ENCODE data around the gene BCKDHA.
"Not testable (repeated sequence)": the region's sequence is repeated elsewhere in the genome, so short reads cannot be mapped to it uniquely, and the experiment has no call there.

BCKDHA gene

GRCh38 chr19:41425174-41426115 lies 27.8 kb downstream of the BCKDHA start:
- DNase-seq (ENCODE audit: low read depth, low spot score) = no peak

- DNase-seq (ENCODE audit: low read depth, low spot score) = no peak
Observed at GRCh38 chr19:41426116-41426841, 28.7 kb downstream of the BCKDHA start.

DNA sequence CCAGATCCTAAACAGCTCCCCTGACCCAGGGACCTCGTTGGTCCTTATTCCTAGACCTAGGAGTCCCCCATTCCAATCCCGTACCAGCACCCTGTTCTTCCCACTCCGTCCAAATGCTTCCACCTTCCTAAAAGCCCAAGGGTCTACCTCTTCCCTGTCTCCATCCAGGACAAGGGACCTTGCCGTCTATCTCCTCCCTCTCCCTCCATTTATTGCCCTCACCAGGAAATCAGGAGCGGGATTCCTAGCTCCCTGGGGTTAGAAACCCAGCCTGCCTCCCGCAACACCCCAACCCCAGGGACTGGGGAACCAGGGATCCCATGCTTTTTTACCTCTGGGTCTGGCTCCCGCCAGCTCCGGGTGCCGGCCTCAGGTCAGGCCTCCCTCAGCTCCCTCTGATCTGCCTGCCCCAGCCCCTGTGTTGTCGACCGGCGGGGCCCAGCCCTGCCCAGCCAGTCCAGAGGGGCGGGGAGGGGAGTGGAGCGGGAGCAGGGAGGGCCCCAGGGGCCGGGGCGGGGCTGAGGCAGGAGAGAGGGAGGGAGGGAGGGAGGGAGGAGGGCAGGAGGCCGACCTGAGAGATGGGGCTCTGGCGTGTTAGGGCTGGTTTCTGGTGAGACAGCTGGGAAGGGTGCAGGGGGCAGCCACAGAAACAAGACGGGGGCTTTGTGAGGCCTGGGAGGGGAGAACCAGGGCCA lies 29.5 kb downstream of the BCKDHA start, which contains the start of gene B3GNT8:
B3GNT8 (minus strand) TSS at position 423 of the 695 bp plus-strand sequence. CDS start 596 bp downstream, outside the sequence.
- DNase-seq (ENCODE audit: low read depth, low spot score) = peak; percentile 91

GRCh38 chr19:41427647-41428480 lies 30.2 kb downstream of the BCKDHA start:
- DNase-seq (ENCODE audit: low read depth, low spot score) = peak; percentile 51

DNA sequence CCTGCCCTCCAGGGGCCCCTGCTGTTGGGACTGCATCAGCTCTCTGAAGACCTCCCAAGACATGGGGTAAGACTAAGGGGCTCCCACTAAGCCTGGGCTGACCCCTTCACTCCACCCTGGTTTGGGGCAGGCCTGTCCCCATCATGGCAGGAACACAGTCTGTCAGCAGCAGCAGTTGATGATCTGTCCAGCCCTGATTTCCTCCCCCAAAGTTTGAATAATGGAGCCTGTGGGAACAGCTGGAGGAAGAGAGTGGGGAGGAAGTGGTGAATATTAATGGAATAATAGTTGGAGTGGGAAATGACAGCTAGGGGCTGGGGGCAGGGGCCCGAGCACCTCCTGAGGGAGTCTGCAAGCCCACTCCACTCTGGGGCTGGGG lies 30.9 kb downstream of the BCKDHA start:
- no peak for DNase-seq (ENCODE audit: low read depth, low spot score)

DNA sequence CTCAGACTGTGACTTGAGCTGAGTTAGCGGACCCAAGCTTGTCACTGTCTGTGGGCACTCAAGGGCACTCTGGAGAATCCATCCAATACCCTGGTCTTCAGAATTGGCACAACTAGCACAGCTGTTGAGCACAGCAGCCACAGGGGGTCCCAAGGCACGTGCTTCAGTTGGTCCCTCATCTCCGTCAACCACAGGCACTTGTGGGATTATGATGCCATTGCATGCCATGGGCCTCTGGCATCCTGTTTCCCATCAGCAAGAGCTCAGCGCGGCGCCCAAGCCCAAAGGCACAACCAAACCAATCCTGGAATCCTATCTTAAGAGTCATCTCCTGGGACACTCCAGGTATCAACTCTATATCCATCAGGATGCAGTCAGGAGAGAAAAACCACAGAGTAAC lies 33.3 kb downstream of the BCKDHA start:
- DNase-seq (ENCODE audit: low read depth, low spot score) = peak; percentile 35

- peak; percentile 43 for DNase-seq (ENCODE audit: low read depth, low spot score)
Observed at GRCh38 chr19:41431426-41432386, 34.1 kb downstream of the BCKDHA start.

DNA sequence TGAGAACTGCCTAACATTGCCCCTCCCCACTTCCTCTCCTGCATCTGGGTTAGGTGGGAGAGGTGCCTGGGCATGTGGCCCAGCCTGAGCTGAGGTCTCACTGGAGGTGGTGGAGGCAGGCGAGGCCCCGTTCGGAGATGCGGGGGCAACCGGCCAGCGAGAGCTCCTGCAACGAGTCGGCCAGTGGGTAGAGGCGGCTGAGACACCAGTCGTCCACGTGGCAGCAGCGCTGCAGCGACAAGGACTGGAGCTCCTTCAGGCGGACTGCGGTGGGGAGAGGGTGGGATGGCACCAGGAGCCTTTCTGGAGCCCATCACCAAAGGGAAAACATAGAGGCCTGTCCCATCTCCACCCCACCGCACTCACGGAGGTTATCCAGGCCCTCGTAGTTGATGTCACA lies 35.6 kb downstream of the BCKDHA start:
- DNase-seq (ENCODE audit: low read depth, low spot score) = no peak

- DNase-seq (ENCODE audit: low read depth, low spot score) = no peak
Observed at GRCh38 chr19:41434450-41434849, 36.8 kb downstream of the BCKDHA start.

GRCh38 chr19:41435376-41435775 lies 37.8 kb downstream of the BCKDHA start:
- not testable (repeated sequence) for DNase-seq (ENCODE audit: low read depth, low spot score)

GRCh38 chr19:41435936-41436673 lies 38.5 kb downstream of the BCKDHA start:
- DNase-seq (ENCODE audit: low read depth, low spot score) = no peak

DNA sequence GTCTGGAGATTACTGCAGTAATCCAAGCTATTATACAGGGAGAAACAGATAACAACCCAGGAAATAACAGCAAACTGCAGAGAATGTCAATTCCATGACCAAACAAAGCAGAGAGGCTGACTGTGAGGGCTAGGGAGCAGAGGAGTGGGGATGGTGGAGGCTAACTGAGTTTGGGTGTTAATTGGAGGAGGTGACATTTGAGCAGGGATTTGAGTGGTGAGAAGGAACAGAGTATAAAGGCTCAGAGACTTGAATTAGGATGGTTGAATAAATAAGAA lies 39.0 kb downstream of the BCKDHA start:
- DNase-seq (ENCODE audit: low read depth, low spot score) = no peak

- no peak for DNase-seq (ENCODE audit: low read depth, low spot score)
Observed at GRCh38 chr19:41437944-41438574, 40.4 kb downstream of the BCKDHA start.

- DNase-seq (ENCODE audit: low read depth, low spot score) = peak; percentile 98
Observed at GRCh38 chr19:41439441-41440222, 42.0 kb downstream of the BCKDHA start, which contains the start of gene DMAC2. DMAC2 (minus strand) TSS chr19:41439912; CDS start chr19:41439899, 13 bp downstream.

DNA sequence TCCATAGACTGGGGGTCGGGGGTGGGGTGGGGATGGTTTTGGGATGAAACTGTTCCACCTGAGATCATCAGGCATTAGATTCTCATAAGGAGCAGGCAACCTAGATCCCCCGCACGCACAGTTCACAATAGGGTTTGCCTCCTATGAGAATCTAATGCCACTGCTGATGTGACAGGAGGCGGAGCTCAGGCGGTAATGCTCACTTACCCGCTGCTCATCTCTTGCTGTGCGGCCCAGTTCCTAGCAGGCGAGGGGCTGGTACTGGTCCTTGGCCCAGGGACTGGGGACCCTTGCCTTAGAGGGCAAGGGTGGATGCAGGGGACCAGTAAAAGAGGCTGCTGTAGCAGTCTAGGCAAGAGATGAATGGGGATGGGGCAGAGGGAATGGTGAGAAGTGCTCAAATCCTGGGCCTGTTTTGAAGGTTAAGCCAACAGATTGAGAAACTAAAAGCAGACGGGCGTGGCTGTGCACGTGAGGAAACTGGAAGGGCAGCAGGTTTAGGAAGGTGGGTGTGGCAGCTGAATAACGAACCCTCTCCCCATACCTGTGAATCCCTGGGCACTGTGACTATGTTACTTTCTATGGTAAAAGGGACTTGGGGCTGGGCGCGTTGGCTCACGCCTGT lies 43.8 kb downstream of the BCKDHA start:
- DNase-seq (ENCODE audit: low read depth, low spot score) = no peak

GRCh38 chr19:41442473-41443355 lies 45.1 kb downstream of the BCKDHA start, which contains the start of gene ERICH4:
ERICH4 (plus strand) TSS chr19:41443156; CDS start chr19:41443170, 14 bp downstream.
- DNase-seq (ENCODE audit: low read depth, low spot score) = no peak

All from astrocyte of the hippocampus (primary cell).